Kidney epithelial cell (primary cell): ENCODE results near the gene SLK. TPM values are rescaled to one million over a fixed set of nuclear protein-coding genes. Genes with fewer than 3 reads are reported as not detected.

Experiments used
- DNase-seq: peaks from one replicate; pipeline ENCODE4 v3.0.0-alpha.2; 2010; ENCODE audit warnings: low read depth
- H3K27me3 ChIP-seq: 2 replicates; pipeline ENCODE4 v1.6.0; 2011; ENCODE audit warnings: low read length; ENCODE audit not compliant: control insufficient read depth, insufficient read depth
- H3K36me3 ChIP-seq: 2 replicates; pipeline ENCODE4 v1.5.1; 2011; ENCODE audit warnings: low read length; ENCODE audit not compliant: control insufficient read depth, insufficient read depth
- H3K4me3 ChIP-seq: 2 replicates; pipeline ENCODE4 v1.5.1; 2011; ENCODE audit warnings: low read depth, mild to moderate bottlenecking, control low read depth, low read length
- CTCF ChIP-seq: IDR thresholded peaks from 2 replicates; pipeline ENCODE4 v1.5.1; 2011; ENCODE audit warnings: mild to moderate bottlenecking, moderate library complexity, low read length, control low read depth, inconsistent platforms; ENCODE audit not compliant: insufficient read depth, poor library complexity, severe bottlenecking
- total RNA-seq: library from RNA; depleted of rRNA; stranded (reverse); fragments of >200 nt; gene quantifications from 2 replicates; pipeline ENCODE4 v1.2.3, GENCODE V29; 2015

Gene SLK
- total RNA-seq, 1 donor from 2014 or later: 35.8 TPM

GRCh38 chr10:103921750-103922195 lies 45.2 kb upstream of the SLK start:
- Histone ChIP-seq H3K36me3 (no peaks in the 10 kb centered on the region), H3K27me3 (no peaks in the 10 kb centered on the region), H3K4me3 (no peak overlapping the region)
- no peak for TF ChIP-seq CTCF
- DNase-seq: no peak

GRCh38 chr10:103922659-103923058 lies 44.3 kb upstream of the SLK start:
- DNase-seq: no peak
- TF ChIP-seq CTCF: no peak
- H3K36me3 ChIP-seq: no peaks in the 10 kb centered on the region
- H3K4me3 ChIP-seq: no peak overlapping the region
- no peaks in the 10 kb centered on the region for H3K27me3 ChIP-seq

GRCh38 chr10:103923502-103923901 lies 43.4 kb upstream of the SLK start:
- no peak for DNase-seq
- H3K4me3 ChIP-seq: no peak overlapping the region
- TF ChIP-seq CTCF: no peak
- no peaks in the 10 kb centered on the region for H3K36me3 ChIP-seq
- H3K27me3 ChIP-seq: no peaks in the 10 kb centered on the region

- Histone ChIP-seq H3K36me3 (no peaks in the 10 kb centered on the region), H3K4me3 (no peak overlapping the region), H3K27me3 (no peaks in the 10 kb centered on the region)
- DNase-seq: no peak
- no peak for TF ChIP-seq CTCF
Observed at GRCh38 chr10:103925591-103925990, 41.3 kb upstream of the SLK start.

GRCh38 chr10:103926722-103927319 lies 40.1 kb upstream of the SLK start:
- no peak for TF ChIP-seq CTCF
- H3K27me3 ChIP-seq: no peaks in the 10 kb centered on the region

GRCh38 chr10:103928784-103929183 lies 38.2 kb upstream of the SLK start:
- Histone ChIP-seq H3K27me3 (no peaks in the 10 kb centered on the region), H3K36me3 (no peaks in the 10 kb centered on the region), H3K4me3 (no peak overlapping the region)
- no peak for TF ChIP-seq CTCF
- DNase-seq: no peak

More at GRCh38 chr10:103926722-103927319, 40.1 kb upstream of the SLK start:
- no peaks in the 10 kb centered on the region for H3K36me3 ChIP-seq
- no peak overlapping the region for H3K4me3 ChIP-seq
- DNase-seq: no peak
